Aorta (tissue), 5 donors: ENCODE measurements around the gene AOC2. TPM values are rescaled to one million over a fixed set of nuclear protein-coding genes. Genes with fewer than 3 reads are reported as not detected.
"Not testable (repeated sequence)": the region's sequence is repeated elsewhere in the genome, so short reads cannot be mapped to it uniquely, and the experiment has no call there.

ENCODE experiments used
- ATAC-seq: fragments of 200-7000 bp; cut with Tn5 transposase; one replicate; pipeline ENCODE4 v1.9.1; 2022; ENCODE audit warnings: moderate library complexity; ENCODE audit not compliant: low FRiP score
- DNase-seq, 2 donors: peaks; one replicate each; pipeline ENCODE4 v3.0.0-alpha.2; 2020
- H3K27ac ChIP-seq, 2 donors: one replicate each; pipeline ENCODE4 v1.5.1; 2013; ENCODE audit warnings: low read length in 2 of 2, mild to moderate bottlenecking in 2 of 2, moderate library complexity in 2 of 2, control low read depth in 1 of 2, inconsistent platforms in 1 of 2, low read depth in 1 of 2
- H3K27me3 ChIP-seq, 2 donors: one replicate each; pipeline ENCODE4 v1.6.1; 2013; ENCODE audit warnings: control low read depth in 1 of 2, low read length in 1 of 2, mild to moderate bottlenecking in 1 of 2, moderate library complexity in 1 of 2; ENCODE audit not compliant: insufficient read depth in 2 of 2, control insufficient read depth in 1 of 2
- H3K36me3 ChIP-seq, 2 donors: one replicate each; pipeline ENCODE4 v1.6.1; 2013; ENCODE audit warnings: control low read depth in 1 of 2, low read length in 1 of 2, mild to moderate bottlenecking in 1 of 2; ENCODE audit not compliant: insufficient read depth in 2 of 2, control insufficient read depth in 1 of 2
- H3K4me1 ChIP-seq, 2 donors: one replicate each; pipeline ENCODE4 v1.6.1; 2013; ENCODE audit warnings: low read length in 2 of 2, control low read depth in 1 of 2, mild to moderate bottlenecking in 1 of 2, moderate library complexity in 1 of 2; ENCODE audit not compliant: insufficient read depth in 2 of 2, control insufficient read depth in 1 of 2
- H3K4me3 ChIP-seq, 2 donors: one replicate each; pipeline ENCODE4 v1.5.1; 2013; ENCODE audit warnings: low read length in 2 of 2, control low read depth in 1 of 2, mild to moderate bottlenecking in 1 of 2
- H3K9me3 ChIP-seq: one replicate; pipeline ENCODE4 v1.6.1; 2013; ENCODE audit warnings: mild to moderate bottlenecking, low read length; ENCODE audit not compliant: control insufficient read depth
- WGBS, 2 donors: extraction: QIAGEN DNeasy Blood & Tissue Kit; methylation state at CpG; one replicate each; pipeline ENCODE4 v1.1.7; 2013; 5-methylcytosine and 5-hydroxymethylcytosine counted together
- intact Hi-C, 2 donors: fragments of 100-400 bp; cut with DNase I; formaldehyde crosslinking; loops; one replicate each; pipeline versions ENCODE4 v1.14.2 to v1.15.0; 2022
- polyA plus RNA-seq, 2 donors: library from polyadenylated mRNA; stranded (reverse); fragments of 200-250 nt; gene quantifications; one replicate each; pipeline ENCODE4 v1.2.3, GENCODE V29; 2013
- total RNA-seq, 2 donors: library from RNA; stranded (reverse); fragmentation: NEBNext Ultra II Directional; extraction: Animal tissue kit (Norgen Biotek cat#: 25700); gene quantifications; one replicate each; pipeline ENCODE4 v1.2.1, GENCODE V29; 2021
- donor health status: healthy with polysubstance abuse.
- donor health status: Bipolar disorder and iron deficiency.
- donor health status: DM: no; HTN: no; CAD: no.
- donor health status: DM: no; HTN: no; CAD: no.
- donor health status: DM: yes; HTN: yes; CAD: no.

AOC2 gene
- total and polyA plus RNA-seq, 4 donors: 0.25 to 2.6 (median 1.1) TPM

GRCh38 chr17:42879596-42879985 is 35.2 kb downstream of the AOC2 start:
- Histone ChIP-seq H3K36me3 (no peaks in the 10 kb centered on the region), H3K9me3 (no peaks in the 10 kb centered on the region), H3K27ac (no peak overlapping the region), H3K4me3 (no peak overlapping the region), H3K27me3 (no peaks in the 10 kb centered on the region), H3K4me1 (no peaks in the 10 kb centered on the region)
- WGBS, 2 donors: 50 to 51% methylated on average over 6 of the region's 6 CpGs
- intact Hi-C loops: no loop called here
- DNase-seq (no peak), ATAC-seq (no peak)

DNA sequence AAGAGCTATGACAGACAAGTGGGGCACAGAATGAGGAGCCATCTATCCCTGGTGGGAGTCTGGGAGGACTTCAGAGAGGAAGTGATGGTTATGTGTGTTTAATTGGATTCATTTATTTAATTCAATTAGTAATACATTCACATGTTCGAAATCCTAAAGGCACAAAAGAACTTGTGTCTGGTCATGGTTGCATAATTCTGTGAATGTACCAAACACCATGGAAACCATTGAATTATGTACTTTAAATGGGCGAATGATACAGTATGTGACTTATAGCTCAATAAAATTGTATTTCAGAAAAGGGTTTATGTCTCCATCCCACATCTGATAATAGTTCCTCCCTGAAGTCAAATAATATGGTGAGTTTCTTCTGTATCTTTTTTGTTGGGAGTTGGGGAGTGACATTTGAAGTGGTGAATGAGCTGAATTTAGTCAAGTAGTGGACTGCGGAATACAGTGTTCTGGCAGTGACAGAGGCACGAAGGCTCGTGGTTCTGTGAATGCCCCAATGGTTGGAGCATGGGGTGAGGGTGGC is 36.5 kb downstream of the AOC2 start:
- no peaks in the 10 kb centered on the region for H3K4me1 ChIP-seq
- no peak overlapping the region for H3K27ac ChIP-seq
- H3K4me3 ChIP-seq: no peak overlapping the region
- H3K27me3 ChIP-seq: no peaks in the 10 kb centered on the region
- no peaks in the 10 kb centered on the region for H3K36me3 ChIP-seq
- no peak for DNase-seq
- WGBS, 2 donors: 82 to 86% methylated on average over 5 of the region's 5 CpGs
- intact Hi-C loops: no loop called here
- no peak for ATAC-seq
- no peaks in the 10 kb centered on the region for H3K9me3 ChIP-seq

DNA sequence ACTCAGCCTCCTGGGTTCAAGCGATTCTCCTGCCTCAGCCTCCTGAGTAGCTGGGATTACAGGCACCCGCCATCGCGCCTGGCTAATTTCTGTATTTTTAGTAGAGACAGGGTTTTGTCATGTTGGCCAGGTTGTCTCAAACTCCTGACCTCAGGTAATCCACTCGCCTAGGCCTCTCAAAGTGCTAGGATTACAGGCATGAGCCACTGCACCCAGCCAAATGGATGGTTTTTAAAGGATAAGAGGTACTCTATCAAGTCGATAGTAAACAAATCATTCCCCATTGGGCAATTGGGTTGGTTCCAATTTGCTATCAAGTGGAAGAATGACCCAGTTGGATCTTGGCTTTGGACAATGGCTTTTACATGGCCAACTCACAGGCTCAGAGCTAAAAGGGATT is 37.3 kb downstream of the AOC2 start:
- H3K27me3 ChIP-seq, H3K36me3 ChIP-seq, H3K9me3 ChIP-seq, DNase-seq, H3K27ac ChIP-seq, H3K4me1 ChIP-seq, H3K4me3 ChIP-seq, ATAC-seq, intact Hi-C loops: not testable (repeated sequence)
- WGBS, 2 donors: 94 to 96% methylated on average over 6 of the region's 6 CpGs

- H3K36me3 ChIP-seq: no peaks in the 10 kb centered on the region
- H3K9me3 ChIP-seq: no peaks in the 10 kb centered on the region
- H3K4me1 ChIP-seq: no peaks in the 10 kb centered on the region
- ATAC-seq (no peak), DNase-seq (no peak)
- H3K27me3 ChIP-seq: no peaks in the 10 kb centered on the region
- 91 to 92% methylated on average over 8 of the region's 8 CpGs for WGBS, 2 donors
- H3K27ac ChIP-seq: no peak overlapping the region
- no peak overlapping the region for H3K4me3 ChIP-seq
- intact Hi-C loops: no loop called here
These were observed 37.8 kb downstream of the AOC2 start for GRCh38 chr17:42882166-42882565.

- ATAC-seq (no peak), DNase-seq (no peak)
- intact Hi-C loops: no loop called here
- Histone ChIP-seq H3K27me3 (no peaks in the 10 kb centered on the region), H3K4me3 (no peak overlapping the region), H3K36me3 (no peaks in the 10 kb centered on the region), H3K4me1 (no peaks in the 10 kb centered on the region), H3K9me3 (no peaks in the 10 kb centered on the region), H3K27ac (no peak overlapping the region)
- WGBS, 2 donors: 88 to 90% methylated on average over 7 of the region's 7 CpGs
These were observed 39.6 kb downstream of the AOC2 start for GRCh38 chr17:42883802-42884558.

DNA sequence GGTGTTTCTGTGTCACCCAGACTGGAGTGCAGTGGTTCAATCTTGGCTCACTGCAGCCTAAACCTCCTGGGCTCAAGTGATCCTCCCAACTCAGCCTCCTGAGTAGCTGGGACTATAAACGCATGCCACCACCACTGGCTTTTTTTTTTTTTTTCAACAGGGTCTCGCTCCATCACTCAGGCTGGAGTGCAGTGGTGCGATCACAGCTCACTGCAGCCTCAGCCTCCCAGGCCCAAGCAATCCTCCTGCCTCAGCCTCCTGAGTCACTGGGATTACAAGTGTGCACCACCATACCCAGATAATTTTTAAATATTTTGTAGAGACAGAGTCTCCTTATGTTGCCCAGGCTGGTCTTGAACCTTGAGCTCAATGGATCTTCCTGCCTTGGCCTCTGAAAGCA is 41.4 kb downstream of the AOC2 start:
- WGBS, 2 donors: 94 to 96% methylated on average over 3 of the region's 3 CpGs
- H3K36me3 ChIP-seq, H3K9me3 ChIP-seq, ATAC-seq, H3K4me3 ChIP-seq, intact Hi-C loops, H3K27me3 ChIP-seq, H3K4me1 ChIP-seq, H3K27ac ChIP-seq, DNase-seq: not testable (repeated sequence)

DNA sequence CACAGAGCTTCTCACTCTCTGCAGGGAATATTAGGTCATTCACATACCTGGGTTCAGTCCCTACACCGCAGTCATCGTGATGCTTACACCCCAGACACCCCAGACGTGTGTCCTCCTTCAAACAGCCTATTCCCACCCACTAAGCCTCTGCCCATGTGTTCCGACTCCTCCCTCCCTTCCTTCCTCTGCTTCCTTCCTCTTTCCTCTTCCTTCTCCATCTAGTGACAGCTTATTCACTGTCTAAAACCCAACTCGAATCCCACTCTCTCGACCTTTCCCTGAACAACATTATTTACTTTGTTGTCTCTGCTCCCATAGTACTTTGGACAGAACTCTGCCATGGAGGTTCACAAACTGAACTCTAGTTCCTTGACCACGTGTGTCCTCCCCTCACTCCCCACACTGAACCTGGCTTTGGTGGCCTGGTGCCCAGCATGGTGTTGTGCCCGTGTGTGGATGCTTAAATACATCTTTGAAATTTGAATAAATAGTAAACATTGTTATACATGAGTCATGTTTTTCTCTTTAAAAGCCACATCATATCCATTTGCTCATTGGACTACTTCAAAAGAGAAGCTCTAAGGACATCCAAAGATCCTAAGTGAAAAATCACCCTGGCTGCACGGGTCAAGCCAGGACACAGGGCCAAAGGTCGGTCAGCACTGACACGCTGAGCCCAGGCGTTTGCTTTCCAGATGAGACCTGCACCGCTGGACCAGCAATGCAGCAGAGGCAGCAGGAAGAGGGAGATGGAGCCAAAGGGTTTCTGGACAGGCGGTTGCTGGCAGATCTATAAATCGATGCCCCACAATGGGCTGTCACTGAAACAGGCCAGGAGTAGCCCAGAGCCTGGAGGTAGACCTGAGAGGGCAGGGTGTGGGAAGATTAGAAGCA is 42.1 kb downstream of the AOC2 start:
- 72 to 75% methylated on average over 15 of the region's 15 CpGs for WGBS, 2 donors
- Histone ChIP-seq H3K4me3 (no peak overlapping the region), H3K36me3 (no peaks in the 10 kb centered on the region), H3K27ac (no peak overlapping the region), H3K27me3 (no peaks in the 10 kb centered on the region), H3K9me3 (no peaks in the 10 kb centered on the region), H3K4me1 (no peaks in the 10 kb centered on the region)
- ATAC-seq: no peak
- DNase-seq: no peak
- intact Hi-C loops: no loop called here

GRCh38 chr17:42889809-42890208 is 45.4 kb downstream of the AOC2 start:
- no peak overlapping the region for H3K27ac ChIP-seq
- H3K36me3 ChIP-seq: no peaks in the 10 kb centered on the region
- H3K9me3 ChIP-seq: no peaks in the 10 kb centered on the region
- H3K4me1 ChIP-seq: peaks cover 0 to 1% of the 10 kb centered on the region in 2 donors
- no peak overlapping the region for H3K4me3 ChIP-seq
- no peaks in the 10 kb centered on the region for H3K27me3 ChIP-seq
- intact Hi-C loops: no loop called here
- 93% methylated on average over 7 of the region's 7 CpGs for WGBS, 2 donors
- ATAC-seq (no peak), DNase-seq (no peak)
